HG03378 (cell line): ENCODE measurements around the gene FARS2.

Experiments used
- ATAC-seq: cut with Tn5 transposase; IDR thresholded peaks from one replicate; pipeline ENCODE4 v1.9.1; 2021; ENCODE audit warnings: mild to moderate bottlenecking, moderate library complexity; ENCODE audit not compliant: unreplicated experiment

Gene FARS2

GRCh38 chr6:5248302-5249098 lies 12.8 kb upstream of the FARS2 start:
- ATAC-seq: no peak

GRCh38 chr6:5249451-5250122 lies 11.7 kb upstream of the FARS2 start:
- ATAC-seq: no peak

GRCh38 chr6:5250451-5250850 lies 10.9 kb upstream of the FARS2 start:
- no peak for ATAC-seq

GRCh38 chr6:5250911-5251310 lies 10.4 kb upstream of the FARS2 start:
- ATAC-seq: no peak

- ATAC-seq: no peak
Measured at GRCh38 chr6:5256952-5257351, 4.4 kb upstream of the FARS2 start.

- no peak for ATAC-seq
Measured at GRCh38 chr6:5257400-5257799, 3.9 kb upstream of the FARS2 start.

GRCh38 chr6:5259428-5259827 lies 1.9 kb upstream of the FARS2 start:
- ATAC-seq: no peak

- peak; percentile 61 for ATAC-seq
Measured at GRCh38 chr6:5260111-5260620, 1.1 kb upstream of the FARS2 start.

- ATAC-seq: no peak
Measured at GRCh38 chr6:5261545-5262109, 314 bp downstream of the FARS2 start.

- ATAC-seq: no peak
Measured at GRCh38 chr6:5266423-5266822, 5.1 kb downstream of the FARS2 start.

- ATAC-seq: no peak
Measured at GRCh38 chr6:5270093-5270680, 8.9 kb downstream of the FARS2 start.

GRCh38 chr6:5271926-5272325 lies 10.6 kb downstream of the FARS2 start:
- no peak for ATAC-seq

GRCh38 chr6:5274231-5274630 lies 12.9 kb downstream of the FARS2 start:
- ATAC-seq: no peak

- no peak for ATAC-seq
Measured at GRCh38 chr6:5275497-5275896, 14.2 kb downstream of the FARS2 start.

- ATAC-seq: no peak
Measured at GRCh38 chr6:5276581-5276980, 15.3 kb downstream of the FARS2 start.

- no peak for ATAC-seq
Measured at GRCh38 chr6:5277589-5277988, 16.3 kb downstream of the FARS2 start.

- ATAC-seq: peak; percentile 73
Measured at GRCh38 chr6:5278047-5278446, 16.7 kb downstream of the FARS2 start.

GRCh38 chr6:5278565-5279120 lies 17.3 kb downstream of the FARS2 start:
- no peak for ATAC-seq

GRCh38 chr6:5279891-5280338 lies 18.6 kb downstream of the FARS2 start:
- no peak for ATAC-seq

GRCh38 chr6:5280920-5281319 lies 19.6 kb downstream of the FARS2 start:
- ATAC-seq: no peak

- ATAC-seq: no peak
Measured at GRCh38 chr6:5282191-5282623, 20.9 kb downstream of the FARS2 start.
